Pancreas (tissue), 10 donors: Measurements from ENCODE around the gene SMG7. TPM values are rescaled to one million over a fixed set of nuclear protein-coding genes. Genes with fewer than 3 reads are reported as not detected.

ENCODE experiments used
- ATAC-seq, 4 donors: fragments of 200-7000 bp; cut with Tn5 transposase; one replicate each; pipeline versions ENCODE4 v1.8.0 to v1.9.1; 2020; ENCODE audit warnings: mild to moderate bottlenecking in 4 of 4, moderate library complexity in 4 of 4
- DNase-seq, 6 donors: peaks; one replicate each; pipeline ENCODE4 v3.0.0-alpha.2; 2020
- FAIRE-seq: peaks from 2 replicates; lab custom pipeline; 2012; peaks lifted over from hg19 to GRCh38; lab: Jason Lieb, UNC
- H3K27ac ChIP-seq, 4 donors: fragments of 200-600 bp; sonication (generic); 1 replicate in 3 of 4; 2 replicates in 1 of 4; pipeline versions ENCODE4 v1.5.0 to v1.8.0; 2020
- H3K27me3 ChIP-seq, 4 donors: fragments of 200-600 bp; one replicate each; pipeline ENCODE4 v1.8.0; 2021
- H3K36me3 ChIP-seq, 3 donors: fragments of 200-600 bp; sonication (generic) in 1 of 3; one replicate each; pipeline versions ENCODE4 v1.5.0 to v1.8.0; 2020 to 2021
- H3K4me1 ChIP-seq, 3 donors: fragments of 200-600 bp; one replicate each; pipeline ENCODE4 v1.8.0; 2021
- H3K4me3 ChIP-seq, 4 donors: fragments of 200-600 bp; sonication (generic) in 2 of 4; one replicate each; pipeline versions ENCODE4 v1.5.0 to v1.8.0; 2020 to 2021
- H3K9me3 ChIP-seq, 4 donors: fragments of 200-600 bp; one replicate each; pipeline ENCODE4 v1.8.0; 2021
- WGBS, 2 donors: extraction: QIAGEN DNeasy Blood & Tissue Kit; methylation state at CpG; one replicate each; pipeline ENCODE4 v1.1.7; 2013; 5-methylcytosine and 5-hydroxymethylcytosine counted together
- intact Hi-C, 3 donors: fragments of 100-400 bp; cut with DNase I; formaldehyde crosslinking; loops; one replicate each; pipeline versions ENCODE4 v1.11.1 to v1.14.2; 2022
- polyA plus RNA-seq, 2 donors: library from polyadenylated mRNA; stranded (reverse); fragments of 200-250 nt; gene quantifications; one replicate each; pipeline ENCODE4 v1.2.3, GENCODE V29; 2013
- total RNA-seq, 6 donors: library from RNA; stranded (reverse); fragmentation: NEBNext Ultra II Directional in 4 of 6; extraction: Animal tissue kit (Norgen Biotek cat#: 25700) in 4 of 6; gene quantifications; one replicate each; pipeline versions ENCODE4 v1.2.1 to v1.2.4, GENCODE V29; 2021 to 2023
- TF ChIP-seq, protein P1 (sequence below), 4 donors: fragments of 200-600 bp; sonication (generic) in 3 of 4; IDR thresholded peaks; one replicate each; pipeline versions ENCODE4 v1.5.0 to v1.8.0; 2021; ENCODE audit warnings: antibody characterized with exemption in 4 of 4
- donor health status: healthy with polysubstance abuse.
- donor health status: DM: no; HTN: no; CAD: no; lungs with moderate emphysema.
- donor health status: DM: no; HTN: no; CAD: no.
- donor health status: control.
- donor health status: control.
- donor health status: Bipolar disorder and iron deficiency.
- donor health status: DM: yes; HTN: yes; CAD: no.
- donor health status: DM: no; HTN: no; CAD: no.
- donor health status: DM: no; HTN: no; CAD: no.
- donor health status: DM: yes; HTN: yes; CAD: no.

Gene SMG7
- total and polyA plus RNA-seq, 8 donors: 11.7 to 36.5 (median 23.9) TPM

DNA sequence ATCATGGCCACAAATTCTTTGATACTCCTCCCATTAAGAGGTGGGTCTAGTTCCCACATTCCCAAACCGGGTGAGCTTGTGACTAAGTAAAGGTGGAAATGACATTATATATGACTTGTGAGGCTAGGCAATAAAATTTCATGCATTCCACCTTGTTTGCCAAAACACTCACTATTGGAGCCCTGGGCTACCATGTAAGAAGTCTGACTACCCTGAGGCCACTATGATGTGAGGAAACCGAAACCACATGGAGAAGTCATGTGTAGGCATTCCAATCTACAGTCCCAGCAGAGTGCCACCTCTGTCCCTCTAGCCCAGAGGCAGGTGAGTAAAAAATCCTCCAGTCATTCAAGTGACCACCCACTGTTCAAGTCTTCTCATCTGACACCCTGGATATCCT is 17.9 kb upstream of the SMG7 start:
- intact Hi-C loops: no loop called here
- Histone ChIP-seq H3K4me1 (no peaks in the 10 kb centered on the region), H3K27ac (no peak overlapping the region), H3K36me3 (no peaks in the 10 kb centered on the region), H3K9me3 (no peaks in the 10 kb centered on the region), H3K4me3 (no peak overlapping the region), H3K27me3 (no peaks in the 10 kb centered on the region)
- WGBS, 2 donors: 65 to 73% methylated on average over 2 of the region's 2 CpGs
- no peak for ATAC-seq
- TF ChIP-seq, protein P1, sequence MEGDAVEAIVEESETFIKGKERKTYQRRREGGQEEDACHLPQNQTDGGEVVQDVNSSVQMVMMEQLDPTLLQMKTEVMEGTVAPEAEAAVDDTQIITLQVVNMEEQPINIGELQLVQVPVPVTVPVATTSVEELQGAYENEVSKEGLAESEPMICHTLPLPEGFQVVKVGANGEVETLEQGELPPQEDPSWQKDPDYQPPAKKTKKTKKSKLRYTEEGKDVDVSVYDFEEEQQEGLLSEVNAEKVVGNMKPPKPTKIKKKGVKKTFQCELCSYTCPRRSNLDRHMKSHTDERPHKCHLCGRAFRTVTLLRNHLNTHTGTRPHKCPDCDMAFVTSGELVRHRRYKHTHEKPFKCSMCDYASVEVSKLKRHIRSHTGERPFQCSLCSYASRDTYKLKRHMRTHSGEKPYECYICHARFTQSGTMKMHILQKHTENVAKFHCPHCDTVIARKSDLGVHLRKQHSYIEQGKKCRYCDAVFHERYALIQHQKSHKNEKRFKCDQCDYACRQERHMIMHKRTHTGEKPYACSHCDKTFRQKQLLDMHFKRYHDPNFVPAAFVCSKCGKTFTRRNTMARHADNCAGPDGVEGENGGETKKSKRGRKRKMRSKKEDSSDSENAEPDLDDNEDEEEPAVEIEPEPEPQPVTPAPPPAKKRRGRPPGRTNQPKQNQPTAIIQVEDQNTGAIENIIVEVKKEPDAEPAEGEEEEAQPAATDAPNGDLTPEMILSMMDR (IDR thresholded peaks at IDR 0.05): no peak
- FAIRE-seq: no peak
- no peak for DNase-seq

DNA sequence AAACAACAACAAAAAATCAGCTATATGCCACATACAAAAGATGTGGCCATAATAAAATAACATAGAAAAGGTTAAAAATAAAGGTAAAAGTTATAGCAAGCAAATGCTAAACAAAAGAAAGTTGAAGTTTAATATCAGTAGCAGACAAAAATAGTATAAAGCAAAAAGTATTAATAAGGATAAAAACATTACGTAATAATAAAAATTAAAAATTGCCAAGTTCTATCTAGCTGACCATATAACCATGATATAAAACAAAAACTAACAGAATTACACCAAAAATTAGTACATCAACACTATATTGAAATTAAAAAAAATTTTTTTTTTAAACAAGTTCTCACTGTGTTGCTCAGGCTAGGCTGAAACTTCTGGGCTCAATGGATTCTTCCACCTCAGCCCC is 15.5 kb upstream of the SMG7 start:
- no peaks in the 10 kb centered on the region for H3K4me1 ChIP-seq
- DNase-seq: no peak
- no peak overlapping the region for H3K27ac ChIP-seq
- TF ChIP-seq, protein P1 (IDR thresholded peaks at IDR 0.05): no peak
- H3K9me3 ChIP-seq: no peaks in the 10 kb centered on the region
- no peak for ATAC-seq
- H3K36me3 ChIP-seq: no peaks in the 10 kb centered on the region
- WGBS, 2 donors: 79 to 81% methylated on average over 1 of the region's 1 CpG
- FAIRE-seq: no peak
- no peaks in the 10 kb centered on the region for H3K27me3 ChIP-seq
- H3K4me3 ChIP-seq: no peak overlapping the region
- intact Hi-C loops: no loop called here

DNA sequence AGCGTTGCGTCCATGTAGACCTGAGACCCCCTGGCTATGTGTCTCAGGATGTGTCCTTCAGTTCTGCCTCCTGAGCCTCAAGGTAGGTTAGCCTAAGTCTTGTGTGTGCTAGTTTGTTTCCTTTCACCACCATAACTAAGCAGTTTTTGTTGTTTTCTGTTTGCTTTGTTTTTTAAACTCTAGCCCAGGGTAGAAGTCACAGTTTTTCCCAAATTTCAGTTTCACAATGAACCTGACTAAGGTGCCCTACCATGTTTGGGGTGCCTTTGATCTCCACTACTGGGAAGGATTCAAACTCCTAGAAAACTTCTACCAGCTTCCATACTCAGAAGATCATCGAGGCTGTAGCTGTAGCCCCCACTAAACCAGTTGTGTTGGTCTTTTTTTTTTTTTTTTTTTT is 14.8 kb upstream of the SMG7 start:
- ATAC-seq (no peak), FAIRE-seq (no peak), DNase-seq (no peak)
- Histone ChIP-seq H3K4me3 (no peak overlapping the region), H3K27me3 (no peaks in the 10 kb centered on the region), H3K4me1 (no peaks in the 10 kb centered on the region), H3K36me3 (no peaks in the 10 kb centered on the region), H3K9me3 (no peaks in the 10 kb centered on the region), H3K27ac (no peak overlapping the region)
- intact Hi-C loops: no loop called here
- WGBS, 2 donors: 75 to 78% methylated on average over 3 of the region's 3 CpGs
- TF ChIP-seq, protein P1 (IDR thresholded peaks at IDR 0.05): no peak

DNA sequence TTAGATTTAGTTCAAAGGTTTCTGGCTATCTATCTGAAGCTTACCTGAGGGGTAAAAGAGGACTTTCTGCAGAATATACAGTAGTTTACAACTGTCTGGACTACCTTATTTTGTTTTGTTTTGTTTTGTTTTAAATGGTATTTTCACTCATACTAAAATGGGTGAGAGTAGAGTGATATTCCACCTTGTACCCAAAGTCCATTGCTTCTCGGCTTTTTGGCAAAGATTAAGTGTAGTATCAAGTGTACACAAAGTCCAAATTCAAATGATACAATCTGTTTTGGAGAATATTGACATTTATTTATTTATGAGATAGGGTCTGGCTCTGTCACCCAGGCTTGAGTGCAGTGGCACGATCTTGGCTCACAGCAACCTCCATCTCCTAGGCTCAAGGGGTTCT is 11.7 kb upstream of the SMG7 start:
- ATAC-seq: no peak
- no peak for FAIRE-seq
- intact Hi-C loops: no loop called here
- Histone ChIP-seq H3K4me3 (no peak overlapping the region), H3K9me3 (no peaks in the 10 kb centered on the region), H3K36me3 (no peaks in the 10 kb centered on the region), H3K27me3 (no peaks in the 10 kb centered on the region), H3K4me1 (no peaks in the 10 kb centered on the region), H3K27ac (no peak overlapping the region)
- no peak for DNase-seq
- TF ChIP-seq, protein P1 (IDR thresholded peaks at IDR 0.05): no peak
- 41 to 46% methylated on average over 2 of the region's 2 CpGs for WGBS, 2 donors

DNA sequence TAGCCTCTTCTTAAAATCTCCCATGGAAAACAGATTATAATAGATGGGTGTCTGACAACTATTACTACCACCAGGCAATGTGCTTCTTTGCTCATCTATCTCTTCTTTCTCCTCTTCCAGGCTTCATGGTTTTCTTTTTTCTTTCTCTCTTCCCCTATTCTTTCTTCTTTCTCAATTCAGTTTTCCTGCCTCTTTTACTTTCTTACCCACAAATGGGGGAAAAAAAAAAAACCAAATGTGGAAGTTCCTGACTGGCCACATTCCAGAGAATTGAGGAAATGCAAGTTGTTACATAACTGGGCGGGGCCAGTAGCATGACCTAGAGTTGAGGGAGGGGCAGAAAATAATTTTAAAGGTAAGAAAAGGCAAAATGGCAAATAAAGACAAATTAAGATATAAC is 10.9 kb upstream of the SMG7 start:
- DNase-seq (peak in 1 of 6 donors; percentile 17), FAIRE-seq (no peak), ATAC-seq (peak in 2 of 4 donors; percentile 41 to 49)
- Histone ChIP-seq H3K4me3 (no peak overlapping the region), H3K27ac (no peak overlapping the region), H3K9me3 (no peaks in the 10 kb centered on the region), H3K36me3 (no peaks in the 10 kb centered on the region), H3K27me3 (no peaks in the 10 kb centered on the region), H3K4me1 (no peaks in the 10 kb centered on the region)
- intact Hi-C loops: no loop called here
- 60 to 76% methylated on average over 1 of the region's 1 CpG for WGBS, 2 donors
- TF ChIP-seq, protein P1 (IDR thresholded peaks at IDR 0.05): no peak
